SU-DHL-6 (cell line): ENCODE results near the gene THAP10.

Source experiments
- CTCF ChIP-seq: fragments of 200-600 bp; sonication (generic); IDR thresholded peaks from one replicate; pipeline ENCODE4 v1.5.1; 2017; ENCODE audit warnings: antibody characterized with exemption, mild to moderate bottlenecking, low read length, moderate library complexity; ENCODE audit not compliant: insufficient read depth, poor library complexity, severe bottlenecking
- EZH2phosphoT487 ChIP-seq: fragments of 200-600 bp; sonication (generic), shearing (Covaris generic); conservative IDR thresholded peaks from 2 replicates; pipeline ENCODE4 v1.6.1; 2018; ENCODE audit warnings: mild to moderate bottlenecking, antibody characterized with exemption, low read length, moderate library complexity, mixed read lengths

- TF ChIP-seq CTCF (no peak), EZH2phosphoT487 (no peak)
Observed at GRCh38 chr15:70936326-70936725, 44.1 kb upstream of the THAP10 start.
